Ecto neural progenitor cell (in vitro differentiated cells): ENCODE data around the gene CASP8AP2.
"Not testable (repeated sequence)": the region's sequence is repeated elsewhere in the genome, so short reads cannot be mapped to it uniquely, and the experiment has no call there.

Experiments
- DNase-seq: peaks from one replicate; pipeline ENCODE4 v3.0.0-alpha.2; 2018; ENCODE audit warnings: low spot score

CASP8AP2 gene

DNA sequence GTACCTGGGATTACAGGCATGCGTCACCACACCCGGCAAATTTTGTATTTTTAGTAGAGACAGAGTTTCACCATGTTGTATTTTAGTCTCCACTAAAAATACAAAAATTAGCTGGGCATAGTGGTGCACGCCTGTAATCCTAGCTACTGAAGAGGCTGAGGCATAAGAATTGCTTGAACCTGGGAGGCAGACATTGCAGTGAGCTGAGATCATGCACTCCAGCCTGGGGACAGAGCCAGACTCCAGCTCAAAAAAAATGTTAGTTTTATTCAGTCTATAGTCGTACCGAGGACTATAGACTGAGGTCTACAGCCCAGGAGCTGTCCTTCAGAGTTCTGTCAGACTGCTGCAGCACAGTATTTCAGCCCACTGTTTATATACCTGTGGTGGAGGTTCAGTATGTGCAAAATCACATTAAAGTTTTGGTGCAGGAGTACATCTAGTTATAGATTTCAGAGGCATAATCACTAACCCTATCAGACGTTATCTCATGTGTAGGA, 3.6 kb upstream of the CASP8AP2 start:
- no peak for DNase-seq

DNA sequence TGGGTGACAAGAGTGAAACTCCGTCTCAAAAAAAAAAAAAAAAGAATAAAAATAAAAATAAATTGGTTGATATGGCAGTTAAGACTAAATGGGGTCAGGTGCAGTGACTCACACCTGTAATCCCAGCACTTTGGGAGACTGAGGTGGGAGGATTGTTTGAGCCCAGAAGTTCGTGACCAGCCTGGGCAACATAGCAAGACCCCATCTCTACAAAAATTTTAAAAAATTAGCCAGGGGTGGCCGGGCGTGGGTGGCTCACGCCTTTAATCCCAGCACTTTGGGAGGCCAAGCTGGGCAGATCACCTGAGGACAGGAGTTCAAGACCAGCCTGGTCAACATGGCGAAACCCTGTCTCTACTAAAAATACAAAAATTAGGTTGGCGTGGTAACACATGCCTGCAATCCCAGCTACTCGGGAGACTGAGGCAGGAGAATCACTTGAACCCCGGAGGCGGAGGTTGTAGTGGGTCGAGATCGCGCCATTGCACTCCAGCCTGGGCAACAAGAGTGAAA, 1.1 kb upstream of the CASP8AP2 start:
- not testable (repeated sequence) for DNase-seq

DNA sequence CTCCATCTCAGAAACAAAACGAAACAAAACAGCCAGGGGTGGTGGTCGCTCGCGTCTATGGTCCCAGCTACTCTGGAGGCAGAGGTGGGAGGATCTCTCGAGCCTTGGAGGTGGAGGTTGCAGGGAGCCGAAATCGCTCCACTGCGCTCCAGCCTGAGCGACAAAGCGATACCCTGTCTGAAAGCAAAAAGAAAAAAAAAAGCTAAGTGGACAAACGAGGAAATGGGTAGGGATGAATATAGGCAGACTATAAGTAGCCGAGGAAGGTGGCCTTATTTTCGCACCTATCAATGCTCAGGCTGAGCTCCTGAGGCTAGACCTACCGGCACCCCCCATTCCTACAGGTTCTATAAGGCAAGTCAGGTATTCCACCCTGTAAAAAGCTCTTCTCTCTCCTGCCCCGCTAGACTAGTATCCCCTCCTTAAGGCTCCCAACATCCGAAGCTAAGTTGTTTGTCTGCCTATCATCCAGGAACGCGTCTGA, 650 bp upstream of the CASP8AP2 start:
- DNase-seq: no peak

DNA sequence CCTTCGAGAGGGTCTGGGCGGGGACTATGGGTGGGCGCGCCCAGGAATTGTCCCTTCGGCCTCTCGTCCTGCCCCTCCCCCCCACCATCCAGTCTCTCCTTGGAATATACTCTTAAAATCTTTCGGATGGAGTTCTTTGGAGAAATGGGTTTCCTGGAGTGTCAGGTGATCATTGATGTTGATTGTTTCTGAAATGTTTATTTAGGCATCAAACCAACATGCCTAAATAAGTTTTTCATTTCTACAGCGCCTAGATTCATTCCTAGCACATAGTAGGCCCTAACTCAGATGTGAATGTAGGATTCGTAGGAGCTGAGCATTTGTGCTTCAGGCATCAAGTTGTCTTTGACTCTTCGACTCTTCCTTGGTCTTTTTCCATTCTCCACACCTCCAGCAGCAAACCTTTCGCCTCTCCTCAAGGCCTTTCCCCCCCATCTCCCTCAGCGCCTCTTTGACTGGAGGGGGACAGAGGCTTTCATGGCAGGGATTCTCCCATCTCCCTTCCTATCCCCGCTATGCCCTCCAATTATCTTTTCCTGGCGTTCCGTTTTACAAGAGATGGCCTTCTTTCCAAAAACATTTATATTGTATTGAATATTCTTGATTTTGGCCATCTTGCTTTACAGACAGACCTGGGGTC, 610 bp downstream of the CASP8AP2 start:
- no peak for DNase-seq

DNA sequence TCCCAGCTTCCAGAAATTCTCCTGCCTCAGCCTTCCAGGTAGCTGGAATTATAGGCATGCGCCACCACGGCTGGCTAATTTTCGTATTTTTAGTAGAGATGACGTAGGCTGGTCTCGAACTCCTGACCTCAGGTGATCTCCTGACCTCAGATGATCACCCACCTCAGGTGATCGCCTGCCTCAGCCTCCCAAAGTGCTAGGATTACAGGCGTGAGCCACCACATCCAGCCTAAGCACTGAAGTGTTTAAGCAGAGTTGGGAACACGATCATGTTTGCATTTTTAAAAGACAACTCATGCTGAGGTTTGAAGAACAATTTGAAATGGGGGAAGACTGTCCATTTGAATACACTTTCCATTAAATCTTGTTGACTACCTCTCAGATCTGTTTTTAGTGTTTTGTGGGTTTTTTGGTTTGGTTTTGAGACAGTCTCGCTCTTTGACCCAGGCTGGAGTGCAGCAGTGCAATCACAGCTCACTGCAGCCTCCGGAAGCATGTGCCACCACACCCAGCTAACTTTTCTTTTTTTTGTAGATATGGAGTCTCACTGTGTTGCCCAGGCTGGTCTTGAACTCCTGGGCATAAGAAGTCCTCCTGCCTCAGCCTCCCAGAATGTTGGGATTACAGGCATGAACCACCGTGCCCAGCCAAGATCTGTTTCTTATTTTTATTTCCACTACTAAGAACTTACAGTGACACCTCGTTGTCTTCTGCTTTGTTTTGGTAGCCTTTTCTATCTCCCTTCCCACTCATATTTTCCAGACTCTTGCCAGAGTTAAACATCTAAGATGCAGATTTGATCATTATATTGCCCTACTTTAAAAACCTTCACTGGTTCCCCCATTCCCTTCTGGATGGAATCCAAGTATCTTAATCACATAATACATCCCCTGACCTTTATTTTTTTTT, 5.5 kb downstream of the CASP8AP2 start:
- no peak for DNase-seq

DNA sequence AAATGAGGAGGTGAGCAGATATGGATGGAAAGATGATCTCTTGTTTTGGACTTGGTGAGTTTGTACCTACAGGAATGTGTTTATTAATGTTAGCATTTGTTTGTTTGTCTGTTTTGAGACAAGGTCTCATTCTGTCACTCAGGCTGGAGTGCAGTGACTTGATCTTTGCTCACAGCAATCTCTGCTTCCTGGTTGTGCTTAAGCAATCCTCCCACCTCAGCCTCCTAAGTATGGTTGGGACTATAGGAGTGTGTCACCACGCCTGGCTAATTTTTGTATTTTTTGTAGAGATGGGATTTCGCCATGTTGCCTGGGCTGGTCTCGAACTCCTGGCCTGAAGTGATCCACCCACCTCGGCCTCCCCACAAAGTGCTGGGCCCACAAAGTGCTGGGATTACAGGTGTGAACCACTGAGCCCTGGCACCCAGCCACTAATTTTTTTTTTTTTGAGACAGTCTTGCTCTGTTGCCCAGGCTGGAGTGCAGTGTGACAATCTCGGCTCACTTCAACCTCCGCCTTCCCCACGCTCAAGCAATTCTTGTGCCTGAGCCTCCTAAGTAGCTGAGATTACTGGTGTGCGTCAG, 7.1 kb downstream of the CASP8AP2 start:
- DNase-seq: no peak

DNA sequence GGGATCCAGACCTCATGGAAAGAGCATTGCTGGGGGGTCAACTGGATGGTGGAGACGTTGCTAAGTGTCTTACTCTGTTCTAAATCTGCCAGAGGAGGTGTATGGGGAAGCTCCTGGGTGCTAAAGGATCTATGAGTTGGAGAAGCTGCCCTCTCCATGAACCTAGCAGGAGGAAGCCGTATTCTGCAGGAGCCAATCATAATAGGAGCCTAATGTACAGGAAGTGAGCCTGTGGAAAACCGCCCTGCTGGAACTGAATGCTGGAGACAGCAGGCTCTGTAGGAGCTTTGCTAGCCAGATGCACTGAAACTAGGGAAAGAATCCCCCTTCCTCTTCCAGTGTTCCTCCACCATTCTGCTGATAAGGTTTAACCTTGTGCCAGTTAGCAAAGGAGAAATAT, 10.9 kb downstream of the CASP8AP2 start:
- DNase-seq: no peak

DNA sequence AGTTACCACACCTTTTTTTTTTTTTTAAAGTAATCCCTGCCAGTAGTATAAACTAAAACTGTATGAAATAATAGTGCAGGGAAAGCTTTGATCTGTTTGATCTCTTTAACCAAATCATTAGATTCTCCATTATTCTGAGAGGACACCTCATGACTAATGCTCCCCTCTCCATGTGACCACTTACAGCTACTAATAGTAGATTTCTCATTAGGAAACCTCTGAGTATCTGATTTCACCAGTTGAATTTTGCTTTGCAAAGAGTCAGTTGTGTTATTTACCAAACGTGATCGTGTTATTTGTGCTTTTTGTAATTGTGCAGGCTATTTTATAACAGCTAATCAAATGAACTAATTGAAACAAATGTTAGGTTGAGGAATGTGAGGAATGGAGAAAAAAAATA, 12.5 kb downstream of the CASP8AP2 start:
- no peak for DNase-seq

DNA sequence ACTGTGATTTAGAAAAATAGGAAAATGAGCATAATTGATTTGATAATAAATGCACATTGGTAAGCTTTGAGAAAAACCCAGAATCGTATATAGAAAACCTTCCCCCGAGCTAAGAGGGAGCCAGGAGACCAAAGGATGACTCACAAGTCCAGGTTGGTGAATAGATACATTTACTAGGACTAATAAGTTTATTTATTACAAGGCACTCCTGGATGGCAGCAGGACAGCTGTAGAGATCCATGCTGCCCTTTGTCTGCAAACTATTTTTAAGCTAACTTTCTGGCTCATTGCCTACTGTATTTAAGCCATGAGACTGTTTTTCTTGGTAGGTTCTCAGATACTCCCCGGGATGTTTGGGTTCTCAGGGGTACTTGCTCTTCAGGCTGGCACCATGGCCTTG, 13.4 kb downstream of the CASP8AP2 start:
- DNase-seq: no peak

DNA sequence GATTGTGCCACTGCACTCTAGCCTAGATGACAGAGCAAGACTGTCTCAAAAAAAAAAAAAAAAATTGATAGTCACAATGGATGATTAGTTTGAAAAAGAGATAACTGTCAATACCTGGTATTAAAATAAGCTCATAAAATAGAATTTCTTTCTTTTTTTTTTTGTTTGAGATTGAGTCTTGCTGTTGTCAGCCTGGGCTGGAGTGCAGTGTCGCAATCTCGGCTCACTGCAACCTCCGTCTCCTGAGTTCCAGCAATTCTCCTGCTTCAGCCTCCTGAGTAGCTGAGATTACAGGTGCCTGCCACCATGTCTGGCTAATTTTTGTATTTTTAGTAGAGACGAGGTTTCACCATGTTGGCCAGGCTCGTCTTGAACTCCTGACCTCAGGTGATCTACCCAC, 17.8 kb downstream of the CASP8AP2 start:
- not testable (repeated sequence) for DNase-seq

DNA sequence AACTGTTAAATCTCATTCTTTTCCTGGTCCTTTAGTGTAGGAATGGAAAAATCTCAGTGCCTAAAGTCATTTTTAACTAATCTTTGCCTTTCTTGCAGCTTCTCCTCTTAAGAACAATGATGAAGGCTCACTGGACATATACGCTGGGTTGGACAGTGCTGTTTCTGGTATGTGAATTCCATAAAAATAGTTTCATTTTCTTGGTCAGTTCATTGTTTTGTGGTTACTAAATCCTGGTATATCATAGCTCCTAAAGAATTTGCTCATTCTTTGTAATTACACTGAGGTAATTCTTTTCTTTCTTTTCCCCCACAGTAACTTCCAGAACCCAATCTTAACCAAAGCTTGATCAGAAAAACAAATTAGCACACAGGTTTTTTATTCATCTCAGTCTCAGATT, 23.4 kb downstream of the CASP8AP2 start:
- DNase-seq: no peak

DNA sequence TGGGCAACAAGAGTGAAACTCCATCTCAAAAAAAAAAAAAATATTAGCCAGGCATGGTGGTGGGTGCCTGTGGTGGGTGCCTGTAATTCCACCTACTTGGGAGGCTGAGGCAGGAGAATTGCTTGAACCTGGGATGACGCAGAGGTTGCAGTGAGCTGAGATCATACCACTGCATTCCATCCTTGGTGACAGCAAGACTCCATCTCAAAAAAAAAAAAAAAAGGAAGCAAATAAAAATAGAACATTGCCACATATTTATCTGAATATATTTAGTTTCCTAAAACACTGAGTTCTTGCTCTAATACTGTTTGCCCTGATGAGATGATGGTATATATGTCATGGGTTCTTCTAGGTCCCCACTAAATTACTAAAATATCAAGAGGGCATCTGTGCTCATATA, 28.4 kb downstream of the CASP8AP2 start:
- DNase-seq: no peak

DNA sequence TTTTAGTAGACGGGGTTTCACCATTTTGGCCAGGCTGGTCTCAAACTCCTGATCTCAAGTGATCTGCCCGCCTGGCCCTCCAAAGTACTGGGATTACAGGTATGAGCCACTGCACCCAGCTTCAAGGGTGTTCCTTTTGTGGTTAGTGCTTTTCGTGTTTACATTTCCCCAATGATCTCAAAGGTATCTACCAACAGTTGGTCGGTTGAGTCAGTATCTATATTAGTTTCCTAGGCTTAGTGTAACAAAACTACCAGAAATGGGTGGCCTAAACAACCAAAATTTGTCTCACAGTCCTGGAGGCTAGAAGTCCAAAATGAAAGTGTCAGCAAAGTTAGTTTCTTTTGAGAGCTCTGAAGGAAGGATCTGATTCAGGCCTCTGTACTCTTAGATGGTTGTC, 30.1 kb downstream of the CASP8AP2 start:
- no peak for DNase-seq

DNA sequence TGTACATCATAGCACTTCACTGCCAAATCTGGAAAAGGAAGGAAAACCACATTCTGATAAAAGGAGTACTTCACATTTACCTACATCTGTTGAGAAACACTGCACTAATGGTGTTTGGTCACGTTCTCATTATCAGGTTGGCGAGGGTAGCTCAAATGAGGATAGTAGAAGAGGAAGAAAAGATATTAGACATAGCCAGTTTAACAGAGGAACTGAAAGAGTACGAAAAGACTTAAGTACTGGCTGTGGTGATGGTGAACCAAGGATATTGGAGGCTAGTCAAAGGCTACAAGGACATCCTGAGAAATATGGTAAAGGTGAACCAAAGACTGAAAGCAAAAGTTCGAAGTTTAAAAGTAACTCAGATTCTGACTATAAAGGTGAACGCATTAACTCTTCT, 32.6 kb downstream of the CASP8AP2 start:
- no peak for DNase-seq

DNA sequence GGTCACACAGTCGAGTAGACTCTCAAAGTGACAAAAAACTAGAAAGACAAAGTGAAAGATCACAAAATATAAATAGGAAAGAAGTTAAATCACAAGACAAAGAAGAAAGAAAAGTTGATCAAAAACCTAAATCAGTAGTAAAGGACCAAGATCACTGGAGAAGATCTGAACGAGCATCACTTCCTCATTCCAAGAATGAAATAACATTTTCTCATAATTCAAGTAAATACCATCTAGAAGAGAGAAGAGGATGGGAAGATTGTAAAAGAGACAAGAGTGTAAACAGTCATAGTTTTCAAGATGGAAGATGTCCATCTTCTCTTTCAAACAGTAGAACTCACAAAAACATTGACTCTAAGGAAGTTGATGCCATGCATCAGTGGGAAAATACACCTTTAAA, 33.0 kb downstream of the CASP8AP2 start:
- DNase-seq: no peak

DNA sequence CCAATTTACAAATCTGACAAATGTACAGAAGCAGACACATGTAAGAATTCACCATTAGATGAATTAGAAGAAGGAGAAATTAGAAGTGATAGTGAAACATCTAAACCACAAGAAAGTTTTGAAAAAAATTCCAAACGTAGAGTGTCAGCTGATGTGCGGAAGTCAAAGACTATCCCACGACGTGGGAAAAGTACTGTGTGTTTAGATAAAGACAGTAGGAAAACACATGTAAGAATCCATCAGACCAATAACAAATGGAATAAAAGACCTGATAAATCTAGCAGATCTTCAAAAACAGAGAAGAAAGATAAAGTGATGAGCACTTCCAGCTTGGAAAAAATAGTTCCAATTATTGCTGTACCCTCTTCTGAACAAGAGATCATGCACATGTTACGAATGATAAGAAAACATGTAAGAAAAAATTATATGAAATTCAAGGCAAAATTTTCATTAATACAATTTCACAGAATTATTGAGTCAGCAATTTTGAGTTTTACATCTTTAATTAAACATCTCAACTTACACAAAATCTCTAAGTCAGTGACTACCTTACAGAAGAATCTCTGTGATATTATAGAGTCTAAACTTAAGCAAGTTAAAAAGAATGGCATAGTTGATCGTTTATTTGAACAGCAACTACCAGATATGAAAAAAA, 36.5 kb downstream of the CASP8AP2 start:
- no peak for DNase-seq

DNA sequence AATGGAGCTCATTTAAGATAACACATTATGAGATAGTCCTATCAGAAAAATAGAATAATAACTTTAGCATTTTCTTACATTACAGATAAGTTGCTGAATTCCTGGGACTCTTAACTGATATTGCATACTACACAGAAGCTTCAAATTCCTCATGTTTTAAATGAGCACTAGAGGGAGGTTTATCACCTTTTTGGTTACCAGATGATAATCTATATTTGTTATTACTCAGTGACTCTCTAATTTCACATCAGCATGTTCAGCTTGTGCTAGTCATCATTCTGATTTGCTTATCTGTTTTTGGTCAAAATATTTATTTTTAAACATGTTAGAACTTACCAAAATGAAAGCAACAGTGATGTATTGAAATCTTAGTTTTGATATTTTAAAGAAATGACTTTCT, 44.0 kb downstream of the CASP8AP2 start:
- no peak for DNase-seq

DNA sequence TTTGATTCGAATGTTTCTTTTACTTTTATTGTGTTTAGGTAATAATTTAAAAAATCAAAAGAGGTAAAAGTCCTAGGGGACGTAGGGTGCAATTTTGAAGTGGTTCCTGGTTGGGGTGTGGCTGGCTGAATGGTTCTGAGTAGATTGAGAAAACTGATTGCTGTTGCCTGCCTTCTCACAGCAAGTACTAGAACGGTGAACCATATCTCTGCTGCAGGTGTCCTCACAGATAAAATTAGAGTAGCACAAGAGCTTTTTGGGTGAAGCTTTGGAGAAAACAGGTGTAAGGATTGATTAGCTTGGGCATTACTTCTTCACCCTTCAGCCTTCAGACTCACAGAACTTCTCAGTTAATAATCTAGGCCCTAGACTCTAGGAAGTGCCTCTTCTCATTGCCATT, 44.8 kb downstream of the CASP8AP2 start:
- no peak for DNase-seq

DNA sequence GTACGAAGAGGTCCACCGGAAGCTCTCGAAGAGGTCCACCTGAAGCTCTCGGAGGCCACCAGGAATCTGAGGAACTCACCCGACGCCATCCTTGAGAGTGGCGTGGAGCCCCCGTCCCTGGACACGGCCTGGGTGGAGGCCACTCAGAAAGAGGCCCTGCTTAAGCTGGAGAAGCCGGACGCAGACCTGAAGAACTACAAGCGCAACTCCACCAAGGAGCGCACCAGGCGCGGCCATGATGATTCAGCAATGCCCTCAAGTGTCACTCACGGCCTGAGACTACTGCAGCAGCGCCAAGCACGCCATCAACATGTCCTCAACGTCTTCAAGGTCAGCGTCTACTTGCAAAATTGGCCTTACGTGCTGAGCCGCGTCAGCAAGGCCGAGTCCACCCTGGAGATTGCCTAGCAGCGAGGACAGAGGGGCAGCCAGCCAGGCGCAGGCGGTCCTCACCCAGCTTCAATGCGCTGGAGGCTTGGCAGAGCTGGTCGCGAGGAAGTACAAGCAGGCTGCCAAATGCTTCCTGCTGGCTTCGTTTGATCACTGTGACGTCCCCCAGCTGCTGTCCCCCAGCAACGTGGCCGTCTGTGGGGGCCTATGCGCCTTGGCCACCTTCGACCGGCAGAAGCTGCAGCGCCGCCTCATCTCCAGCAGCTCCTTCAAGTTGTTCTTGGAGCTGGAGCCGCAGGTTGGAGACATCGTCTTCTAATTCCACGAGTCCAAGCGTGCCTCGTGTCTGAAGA, 56.9 kb downstream of the CASP8AP2 start:
- DNase-seq: no peak

DNA sequence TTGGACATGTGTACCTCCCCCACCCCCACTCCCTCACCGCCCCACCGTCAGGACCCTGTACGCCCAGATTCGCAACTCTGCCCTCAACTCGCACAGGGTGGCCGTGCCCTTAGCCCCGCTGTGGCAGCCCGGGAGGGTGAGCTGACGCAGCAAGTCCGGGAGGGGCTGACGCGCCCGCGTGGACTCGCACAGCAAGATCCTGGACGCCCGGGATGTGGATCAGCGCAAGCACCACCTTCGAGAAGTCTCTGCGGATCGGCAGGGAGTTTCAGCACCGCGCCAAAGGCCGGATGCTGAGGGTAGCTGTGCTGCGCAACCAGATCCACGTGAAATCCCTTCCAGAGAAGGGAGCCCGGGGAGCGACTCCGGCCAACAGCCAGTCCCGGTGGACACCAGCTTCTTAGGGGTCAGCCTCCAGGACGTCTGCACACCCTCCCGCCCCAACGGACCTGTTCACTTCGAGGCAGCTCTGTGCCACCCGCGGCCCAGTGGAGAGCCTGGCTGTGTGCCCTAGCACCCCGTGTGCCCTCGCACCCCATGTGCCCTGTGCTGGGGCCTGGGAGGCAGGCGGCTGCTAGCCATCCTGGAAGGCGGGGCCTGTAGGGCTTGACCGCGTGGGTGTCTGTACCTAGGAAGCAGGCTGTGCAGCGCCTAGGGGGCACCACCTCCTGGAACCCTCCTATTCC, 57.9 kb downstream of the CASP8AP2 start:
- no peak for DNase-seq

DNA sequence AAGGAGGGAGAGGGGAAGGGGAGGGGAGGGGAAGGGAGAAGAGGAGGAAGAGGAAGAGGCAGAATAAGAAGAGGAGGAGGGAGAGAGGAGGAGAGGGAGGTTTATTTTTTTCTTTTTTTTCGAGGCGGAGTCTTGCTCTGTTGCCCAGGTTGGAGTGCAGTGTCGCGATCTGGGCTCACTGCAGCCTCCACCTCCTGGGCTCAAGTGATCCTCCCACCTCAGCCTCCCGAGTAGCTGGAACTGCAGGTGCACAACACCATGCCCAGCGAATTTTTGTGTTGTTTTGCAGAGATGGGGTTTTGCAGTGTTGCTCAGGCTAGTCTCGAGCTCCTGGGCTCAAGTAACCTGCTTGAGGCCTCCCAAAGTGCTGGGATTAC, 58.4 kb downstream of the CASP8AP2 start:
- DNase-seq: no peak
